GM19351 (cell line): Measurements from ENCODE around the gene MFSD1.
"Not testable (repeated sequence)": the region's sequence is repeated elsewhere in the genome, so short reads cannot be mapped to it uniquely, and the experiment has no call there.

Source experiments
- ATAC-seq: cut with Tn5 transposase; IDR thresholded peaks from one replicate; pipeline ENCODE4 v1.9.1; 2021; ENCODE audit warnings: mild to moderate bottlenecking, moderate library complexity; ENCODE audit not compliant: unreplicated experiment

Gene MFSD1

GRCh38 chr3:158775426-158776410, 26.1 kb upstream of the MFSD1 start:
- ATAC-seq: peak; percentile 68

GRCh38 chr3:158776531-158776930, 25.3 kb upstream of the MFSD1 start:
- no peak for ATAC-seq

DNA sequence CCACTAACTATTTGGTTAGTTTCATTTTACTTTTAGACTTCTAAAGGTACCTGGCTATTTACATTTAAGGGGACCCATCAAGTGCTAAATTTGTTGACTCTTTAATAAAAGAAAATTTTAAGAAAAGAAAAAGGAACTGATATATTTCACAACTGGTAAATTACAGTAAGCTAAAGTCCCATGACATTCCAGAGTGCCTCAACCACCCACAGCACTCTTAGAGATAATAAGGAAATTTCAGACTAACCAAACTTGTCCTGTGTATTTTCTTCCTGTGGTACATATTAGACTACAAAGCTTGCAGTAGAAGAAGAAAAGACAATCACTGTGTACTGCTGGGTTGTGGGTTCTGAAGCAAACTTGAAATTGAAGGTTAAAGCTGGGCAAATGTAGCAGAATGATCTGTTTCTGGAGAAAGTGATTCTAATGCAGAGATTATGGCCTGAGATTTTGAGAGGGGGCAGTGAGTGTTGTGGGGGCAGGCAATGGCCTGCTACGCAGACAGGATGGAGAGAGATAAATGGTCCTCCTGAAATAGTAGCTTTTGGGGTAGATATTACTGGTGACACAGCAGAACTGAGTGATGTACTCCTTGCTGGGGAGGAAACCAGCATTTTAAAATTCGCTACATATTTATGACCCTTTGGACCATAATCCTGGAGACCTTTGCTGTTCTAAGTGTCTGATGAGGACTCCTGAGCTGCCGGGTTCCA, 24.5 kb upstream of the MFSD1 start:
- ATAC-seq: no peak

- ATAC-seq: no peak
Observed at GRCh38 chr3:158780766-158781165, 21.1 kb upstream of the MFSD1 start.

- no peak for ATAC-seq
Observed at GRCh38 chr3:158781191-158781590, 20.7 kb upstream of the MFSD1 start.

- no peak for ATAC-seq
Observed at GRCh38 chr3:158781849-158782248, 20.0 kb upstream of the MFSD1 start.

GRCh38 chr3:158782283-158782989, 19.4 kb upstream of the MFSD1 start:
- no peak for ATAC-seq

- ATAC-seq: no peak
Observed at GRCh38 chr3:158783051-158783450, 18.8 kb upstream of the MFSD1 start.

GRCh38 chr3:158785972-158786371, 15.9 kb upstream of the MFSD1 start:
- ATAC-seq: no peak

- ATAC-seq: no peak
Observed at GRCh38 chr3:158788446-158788845, 13.4 kb upstream of the MFSD1 start.

- peak; percentile 41 for ATAC-seq
Observed at GRCh38 chr3:158789592-158789991, 12.3 kb upstream of the MFSD1 start.

GRCh38 chr3:158790901-158791589, 10.8 kb upstream of the MFSD1 start:
- ATAC-seq: peak; percentile 84

GRCh38 chr3:158791590-158791920, 10.3 kb upstream of the MFSD1 start:
- not testable (repeated sequence) for ATAC-seq

DNA sequence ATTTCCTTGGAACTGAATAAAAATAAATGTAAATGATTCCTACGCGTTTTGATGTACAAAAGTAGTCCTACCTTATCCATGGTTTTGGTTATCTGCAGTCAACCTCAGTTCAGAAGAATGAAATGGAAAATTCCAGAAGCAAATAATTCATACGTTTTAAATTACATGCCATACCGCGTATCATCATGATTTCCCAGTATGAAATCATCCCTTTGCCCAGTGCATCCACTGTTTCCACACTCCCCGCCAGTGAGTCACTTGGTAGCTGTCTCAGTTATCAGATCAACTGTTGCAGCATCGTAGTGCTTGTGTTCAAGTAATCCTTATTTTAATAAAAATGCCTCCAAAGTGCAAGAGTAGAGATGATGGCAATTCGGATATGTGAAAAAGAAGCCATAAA, 9.1 kb upstream of the MFSD1 start:
- no peak for ATAC-seq

GRCh38 chr3:158794206-158794605, 7.6 kb upstream of the MFSD1 start:
- ATAC-seq: no peak

GRCh38 chr3:158794936-158795518, 6.8 kb upstream of the MFSD1 start:
- ATAC-seq: peak; percentile 72

DNA sequence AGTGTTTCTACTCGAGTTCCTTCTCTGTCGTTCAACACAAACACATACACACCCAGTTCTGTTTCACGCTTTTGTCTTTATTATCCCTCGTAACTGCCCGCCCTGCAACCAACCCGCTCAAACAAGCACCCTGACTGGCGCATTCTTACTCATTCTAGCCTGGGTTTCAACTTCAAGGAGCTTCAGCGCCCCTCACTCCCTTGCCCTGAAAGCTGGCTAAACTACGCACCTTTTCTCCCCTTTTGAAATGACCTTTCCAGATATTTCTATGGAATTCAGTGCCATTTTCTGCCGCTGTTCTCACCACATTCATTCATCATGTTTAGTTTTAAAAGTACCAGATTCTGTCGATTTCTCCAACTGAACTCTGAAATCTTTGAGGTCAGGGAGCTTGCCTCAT, 653 bp upstream of the MFSD1 start:
- ATAC-seq: no peak

DNA sequence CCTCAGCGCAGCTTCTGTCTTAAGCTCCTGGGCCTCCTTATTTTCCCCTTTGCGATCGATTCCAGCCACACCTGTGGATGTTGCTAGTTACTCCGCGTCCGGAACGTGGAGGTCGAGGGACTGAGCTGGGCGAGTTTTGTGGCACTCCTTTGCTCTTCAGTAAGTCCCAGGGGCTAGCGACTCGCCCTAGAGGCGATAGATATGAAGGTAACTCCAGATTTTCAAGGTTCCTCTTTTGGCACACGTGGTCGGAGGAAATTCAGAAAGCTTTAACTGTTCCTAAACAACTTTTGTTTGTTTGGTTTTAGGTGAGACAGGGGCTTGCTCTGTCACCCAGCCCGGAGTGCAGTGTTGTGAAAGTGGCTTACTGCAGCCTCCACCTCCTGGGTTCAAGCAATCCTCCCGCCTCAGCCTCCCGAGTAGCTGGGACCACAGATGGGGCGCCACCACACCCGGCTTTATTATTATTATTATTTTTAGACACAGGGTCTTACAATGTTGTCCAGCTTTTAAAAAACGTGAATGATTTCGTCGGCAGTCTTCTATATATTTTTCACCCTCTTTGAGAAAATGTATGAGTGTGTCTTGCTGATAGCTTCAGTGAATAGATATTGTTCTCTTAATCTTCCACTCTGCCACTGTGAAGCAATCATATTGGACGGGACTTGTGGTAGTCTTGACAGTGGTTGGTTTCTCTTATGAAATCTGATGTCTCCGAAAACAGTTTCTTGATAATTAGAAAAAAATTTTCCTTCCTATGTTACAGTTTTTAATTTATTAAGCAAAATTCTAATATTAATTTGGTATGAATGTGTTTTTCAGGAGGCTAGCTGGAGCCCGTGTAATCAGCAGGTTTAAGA, 785 bp downstream of the MFSD1 start:
- ATAC-seq: peak; percentile 33

DNA sequence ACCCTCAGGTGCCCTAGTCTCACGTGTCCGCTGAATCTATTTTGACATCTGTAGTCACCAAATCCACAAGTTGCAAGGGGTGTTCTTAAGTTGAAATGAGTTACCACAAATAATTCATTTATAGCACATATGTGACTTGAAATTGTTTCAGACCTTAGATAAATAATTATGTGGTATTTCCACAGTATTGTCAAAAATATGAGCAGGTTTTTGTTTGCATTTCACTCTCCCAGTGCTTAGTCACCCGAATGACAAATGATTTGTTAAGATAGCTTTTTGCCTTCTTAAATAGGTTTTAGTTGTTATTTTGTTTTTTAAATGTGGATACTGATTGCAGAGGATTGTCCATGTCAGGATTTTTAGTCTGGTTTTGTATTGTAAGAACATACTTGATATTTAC, 2.6 kb downstream of the MFSD1 start:
- ATAC-seq: no peak

GRCh38 chr3:158808697-158809096, 6.8 kb downstream of the MFSD1 start:
- ATAC-seq: no peak
